Epidermal melanocyte (primary cell): ENCODE data around the gene TSPOAP1.

Source experiments
- DNase-seq: peaks from one replicate; pipeline ENCODE4 v3.0.0; 2011; ENCODE audit warnings: low spot score; ENCODE audit not compliant: insufficient read length

The TSPOAP1 gene

GRCh38 chr17:58363457-58364185 lies 35.0 kb upstream of the TSPOAP1 start:
- DNase-seq = no peak

- DNase-seq = no peak
These were observed 33.9 kb upstream of the TSPOAP1 start for GRCh38 chr17:58362368-58363014.

- no peak for DNase-seq
These were observed 31.9 kb upstream of the TSPOAP1 start for GRCh38 chr17:58360296-58361063.

GRCh38 chr17:58358408-58359172 lies 30.0 kb upstream of the TSPOAP1 start:
- DNase-seq = no peak

GRCh38 chr17:58357312-58358297 lies 29.0 kb upstream of the TSPOAP1 start:
- no peak for DNase-seq

GRCh38 chr17:58356231-58356630 lies 27.6 kb upstream of the TSPOAP1 start:
- DNase-seq = no peak

GRCh38 chr17:58354541-58355216 lies 26.1 kb upstream of the TSPOAP1 start:
- no peak for DNase-seq

GRCh38 chr17:58353389-58353825 lies 24.8 kb upstream of the TSPOAP1 start:
- no peak for DNase-seq

- DNase-seq = peak; percentile 57
These were observed 24.2 kb upstream of the TSPOAP1 start for GRCh38 chr17:58352596-58353388.

- DNase-seq = peak; percentile 95
These were observed 23.4 kb upstream of the TSPOAP1 start, which contains the start of gene SUPT4H1 for GRCh38 chr17:58351831-58352595. TSS of gene SUPT4H1 (minus strand) at chr17:58352201. CDS start at chr17:58352135, 66 bp downstream.

- DNase-seq = no peak
These were observed 22.6 kb upstream of the TSPOAP1 start for GRCh38 chr17:58351182-58351581.

GRCh38 chr17:58348038-58348437 lies 19.4 kb upstream of the TSPOAP1 start:
- DNase-seq = no peak

- no peak for DNase-seq
These were observed 16.9 kb upstream of the TSPOAP1 start for GRCh38 chr17:58345500-58345899.

GRCh38 chr17:58344791-58345157 lies 16.2 kb upstream of the TSPOAP1 start:
- no peak for DNase-seq

GRCh38 chr17:58344047-58344790 lies 15.6 kb upstream of the TSPOAP1 start:
- DNase-seq = no peak

- no peak for DNase-seq
These were observed 14.5 kb upstream of the TSPOAP1 start for GRCh38 chr17:58343131-58343530.

GRCh38 chr17:58341861-58342475 lies 13.4 kb upstream of the TSPOAP1 start:
- DNase-seq = no peak
